Stomach (tissue), 4 donors: Measurements from ENCODE around the gene MET.

ENCODE experiments used
- CTCF ChIP-seq, 7 experiments: fragments of 450-650 bp in 4 of 7; fragments of 200-600 bp in 3 of 7; sonication (generic) in 3 of 7; IDR thresholded peaks; one replicate each; pipeline ENCODE4 v1.5.1; 2016 to 2019; ENCODE audit warnings: antibody characterized with exemption in 7 of 7, control low read depth in 2 of 7, mild to moderate bottlenecking in 1 of 7
- EP300 ChIP-seq: sonication (generic); formaldehyde crosslinking; IDR thresholded peaks from one replicate; pipeline ENCODE4 v1.6.1; 2017; ENCODE audit warnings: antibody characterized with exemption

DNA sequence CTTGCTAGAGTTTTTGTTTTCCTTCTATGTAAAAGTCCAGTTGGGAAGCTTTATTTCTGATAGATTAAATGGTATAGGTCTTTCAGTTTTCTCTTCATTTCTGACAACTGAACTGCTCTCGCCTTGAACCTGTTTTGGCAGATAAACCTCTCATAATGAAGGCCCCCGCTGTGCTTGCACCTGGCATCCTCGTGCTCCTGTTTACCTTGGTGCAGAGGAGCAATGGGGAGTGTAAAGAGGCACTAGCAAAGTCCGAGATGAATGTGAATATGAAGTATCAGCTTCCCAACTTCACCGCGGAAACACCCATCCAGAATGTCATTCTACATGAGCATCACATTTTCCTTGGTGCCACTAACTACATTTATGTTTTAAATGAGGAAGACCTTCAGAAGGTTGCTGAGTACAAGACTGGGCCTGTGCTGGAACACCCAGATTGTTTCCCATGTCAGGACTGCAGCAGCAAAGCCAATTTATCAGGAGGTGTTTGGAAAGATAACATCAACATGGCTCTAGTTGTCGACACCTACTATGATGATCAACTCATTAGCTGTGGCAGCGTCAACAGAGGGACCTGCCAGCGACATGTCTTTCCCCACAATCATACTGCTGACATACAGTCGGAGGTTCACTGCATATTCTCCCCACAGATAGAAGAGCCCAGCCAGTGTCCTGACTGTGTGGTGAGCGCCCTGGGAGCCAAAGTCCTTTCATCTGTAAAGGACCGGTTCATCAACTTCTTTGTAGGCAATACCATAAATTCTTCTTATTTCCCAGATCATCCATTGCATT, 27.1 kb downstream of the MET start:
- no peak for TF ChIP-seq EP300
- TF ChIP-seq CTCF (IDR thresholded peaks at IDR 0.05), result no peak
